Activated T-cell treated with anti-CD3 and anti-CD28 coated beads, Interleukin-2, amount 50 U/mL, for 24 hours (primary cell): ENCODE results near the gene GIMAP8.

Experiments used
- DNase-seq: peaks from one replicate; pipeline ENCODE4 v3.0.0-alpha.2; 2020
- H3K27ac Mint-ChIP-seq: 2 replicates; pipeline ENCODE4 v1.8.0; 2020; ENCODE audit warnings: mild to moderate bottlenecking, mixed read lengths
- H3K27me3 Mint-ChIP-seq: 2 replicates; pipeline ENCODE4 v1.8.0; 2020; ENCODE audit warnings: mixed read lengths
- H3K36me3 Mint-ChIP-seq: 2 replicates; pipeline ENCODE4 v1.8.0; 2020; ENCODE audit warnings: low read depth, mixed read lengths
- H3K4me1 Mint-ChIP-seq: 2 replicates; pipeline ENCODE4 v1.8.0; 2020; ENCODE audit warnings: low read depth, mixed read lengths
- H3K4me3 Mint-ChIP-seq: 2 replicates; pipeline ENCODE4 v1.8.0; 2020; ENCODE audit warnings: mild to moderate bottlenecking, moderate library complexity, mixed read lengths
- H3K9me3 Mint-ChIP-seq: 2 replicates; pipeline ENCODE4 v1.8.0; 2020; ENCODE audit warnings: mixed read lengths

GIMAP8 gene

GRCh38 chr7:150450491-150451001 is at the start of gene GIMAP8:
GIMAP8 (plus strand) TSS chr7:150450630; CDS start chr7:150466699, 16,069 bp downstream.
- peaks cover 3% of the 10 kb centered on the region for H3K9me3 Mint-ChIP-seq
- DNase-seq = peak; percentile 81
- H3K27ac Mint-ChIP-seq = peak within 1 kb of the TSS; percentile 97
- peak within 1 kb of the TSS; percentile 89 for H3K4me3 Mint-ChIP-seq
- no peaks in the 10 kb centered on the region for H3K27me3 Mint-ChIP-seq
- H3K36me3 Mint-ChIP-seq = peaks cover 40% of the 10 kb centered on the region
- peaks cover 72% of the 10 kb centered on the region for H3K4me1 Mint-ChIP-seq

DNA sequence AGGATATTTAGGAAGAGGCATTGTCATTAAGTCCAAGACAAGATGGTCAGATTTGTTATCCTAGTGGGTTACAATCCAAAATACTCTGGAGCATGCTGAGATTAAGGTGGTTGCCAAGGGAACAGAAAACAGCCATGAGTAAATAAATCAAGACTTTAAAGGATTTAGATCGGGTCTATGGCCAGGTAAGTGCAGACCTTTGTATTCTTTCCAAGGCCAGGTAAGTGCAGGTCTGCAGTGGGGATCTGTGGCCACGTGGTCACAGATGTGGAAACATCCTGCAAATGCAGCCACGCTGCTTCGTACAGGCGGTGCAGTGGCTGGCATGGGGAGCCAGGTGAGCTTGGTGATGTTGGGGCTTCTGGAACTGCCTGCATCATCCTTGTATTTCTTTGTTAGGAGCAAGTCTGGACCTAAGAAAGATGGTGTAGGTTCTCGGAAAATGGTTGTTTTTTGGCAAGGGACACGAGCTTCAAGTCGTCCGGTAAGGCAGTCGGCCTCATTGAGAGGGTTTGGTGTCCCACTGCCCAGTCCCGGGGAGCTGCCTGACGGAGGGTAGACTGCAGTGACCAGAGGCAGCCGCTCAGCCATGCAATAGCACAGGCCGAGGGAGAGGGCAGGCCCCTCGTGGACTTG is 49.5 kb upstream of the GIMAP8 start:
- H3K27me3 Mint-ChIP-seq = no peaks in the 10 kb centered on the region
- H3K36me3 Mint-ChIP-seq = peaks cover 16% of the 10 kb centered on the region
- no peaks in the 10 kb centered on the region for H3K9me3 Mint-ChIP-seq
- no peak overlapping the region for H3K4me3 Mint-ChIP-seq
- H3K27ac Mint-ChIP-seq = no peak overlapping the region
- peaks cover 28% of the 10 kb centered on the region for H3K4me1 Mint-ChIP-seq
- DNase-seq = no peak

DNA sequence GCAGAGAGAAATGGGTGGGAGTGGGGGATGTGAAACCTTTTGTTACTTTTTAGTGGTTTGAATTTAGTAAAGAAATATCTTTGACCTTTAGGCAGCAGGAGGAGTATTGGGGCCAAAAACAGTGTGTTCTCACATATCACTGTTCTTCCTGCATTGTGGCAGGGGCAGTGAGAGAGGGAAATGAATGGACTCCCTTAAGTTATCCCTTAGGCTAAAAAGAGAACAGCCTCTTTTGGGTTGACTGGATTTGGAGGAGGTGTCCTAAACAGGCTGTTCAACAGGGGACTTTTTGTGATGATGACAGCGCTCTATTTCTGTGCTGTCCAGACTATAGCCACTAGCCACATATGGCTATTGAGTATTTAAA is 49.0 kb upstream of the GIMAP8 start:
- H3K36me3 Mint-ChIP-seq = peaks cover 12% of the 10 kb centered on the region
- no peaks in the 10 kb centered on the region for H3K27me3 Mint-ChIP-seq
- H3K27ac Mint-ChIP-seq = no peak overlapping the region
- peaks cover 33% of the 10 kb centered on the region for H3K4me1 Mint-ChIP-seq
- DNase-seq = no peak
- H3K9me3 Mint-ChIP-seq = no peaks in the 10 kb centered on the region
- H3K4me3 Mint-ChIP-seq = no peak overlapping the region

- DNase-seq = no peak
- H3K27me3 Mint-ChIP-seq = no peaks in the 10 kb centered on the region
- H3K36me3 Mint-ChIP-seq = peaks cover 12% of the 10 kb centered on the region
- no peaks in the 10 kb centered on the region for H3K9me3 Mint-ChIP-seq
- H3K27ac Mint-ChIP-seq = no peak overlapping the region
- H3K4me3 Mint-ChIP-seq = no peak overlapping the region
- peaks cover 39% of the 10 kb centered on the region for H3K4me1 Mint-ChIP-seq
These were observed 48.4 kb upstream of the GIMAP8 start for GRCh38 chr7:150401861-150402631.

DNA sequence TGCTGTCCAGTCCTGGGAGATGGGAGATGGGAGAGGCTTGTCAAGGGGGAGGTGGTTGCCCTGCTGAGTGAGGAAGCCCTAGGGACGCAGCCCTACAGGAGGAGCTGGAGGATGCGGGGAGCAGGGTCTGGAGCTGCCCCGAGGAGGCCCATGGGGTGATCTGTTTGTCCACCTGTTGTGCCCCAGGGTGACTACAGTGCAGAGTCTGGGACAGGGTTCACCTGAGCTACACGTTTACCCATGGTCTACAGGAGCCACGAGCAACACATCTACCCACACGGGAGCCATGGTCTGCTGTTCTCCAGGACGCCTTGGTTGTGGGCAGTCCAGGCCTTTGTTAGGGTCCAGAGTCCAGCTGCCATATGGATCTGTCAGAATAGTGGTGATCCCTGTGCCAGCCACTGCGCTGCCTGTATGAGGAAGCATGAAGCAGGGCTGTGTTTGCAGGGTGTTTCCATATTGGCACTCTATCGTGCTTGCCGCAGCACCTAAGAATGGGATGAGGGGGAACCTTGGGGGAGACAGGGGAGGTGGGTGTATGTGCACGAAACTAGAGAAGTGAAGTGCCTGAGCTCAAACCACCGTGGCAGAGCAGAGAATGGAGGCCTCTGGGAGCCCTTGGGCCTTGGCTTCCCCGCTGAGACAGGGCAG is 47.6 kb upstream of the GIMAP8 start:
- Mint-ChIP-seq H3K9me3 (no peaks in the 10 kb centered on the region), H3K4me3 (no peak overlapping the region), H3K4me1 (peaks cover 41% of the 10 kb centered on the region), H3K36me3 (peaks cover 14% of the 10 kb centered on the region), H3K27me3 (no peaks in the 10 kb centered on the region), H3K27ac (peak overlapping the region; percentile 28)
- no peak for DNase-seq

DNA sequence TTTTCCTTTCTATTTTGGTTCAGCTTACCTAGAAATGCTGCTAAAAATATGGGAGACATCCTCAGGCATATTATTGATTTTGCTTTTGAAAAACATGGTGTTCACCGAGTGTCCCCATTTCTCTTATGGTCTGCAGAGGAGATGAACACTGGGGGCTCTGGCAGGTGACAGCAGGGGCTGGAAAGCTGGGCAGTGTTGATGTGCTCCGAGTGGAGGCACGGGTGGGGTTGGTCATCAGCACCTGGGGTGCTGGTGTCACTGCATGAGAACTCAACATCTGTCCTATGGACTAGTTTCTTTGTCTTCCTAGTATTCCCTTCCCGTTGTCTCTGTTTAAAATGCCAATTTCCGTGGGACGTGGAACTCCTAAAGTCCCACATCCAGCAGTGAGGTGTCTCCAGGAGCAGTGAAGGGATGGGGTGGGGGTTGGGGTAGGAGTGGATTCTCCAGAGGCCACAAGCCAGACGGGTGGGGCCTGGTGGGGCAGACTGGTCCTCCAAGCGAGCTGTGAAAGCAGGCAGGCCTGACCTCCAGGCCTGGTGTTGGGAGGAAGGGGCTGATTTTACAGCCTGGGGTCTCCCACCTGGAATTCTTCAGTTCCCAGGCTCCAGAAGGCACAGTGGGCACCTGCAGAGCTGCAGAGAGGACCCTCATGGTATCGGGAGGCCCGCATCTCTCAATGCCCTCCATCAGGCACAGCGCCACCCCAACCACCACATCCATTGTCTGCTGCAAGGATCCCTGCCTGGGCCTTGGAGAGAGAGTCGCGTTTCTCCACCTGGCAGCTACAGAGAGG is 46.9 kb upstream of the GIMAP8 start:
- Mint-ChIP-seq H3K4me1 (peaks cover 43% of the 10 kb centered on the region), H3K27ac (peak overlapping the region; percentile 87), H3K9me3 (no peaks in the 10 kb centered on the region), H3K4me3 (peak overlapping the region; percentile 88), H3K36me3 (peaks cover 14% of the 10 kb centered on the region), H3K27me3 (no peaks in the 10 kb centered on the region)
- DNase-seq = no peak

- Mint-ChIP-seq H3K9me3 (no peaks in the 10 kb centered on the region), H3K36me3 (peaks cover 17% of the 10 kb centered on the region), H3K27me3 (no peaks in the 10 kb centered on the region), H3K4me1 (peaks cover 48% of the 10 kb centered on the region), H3K4me3 (peak overlapping the region; percentile 88), H3K27ac (peak overlapping the region; percentile 87)
- DNase-seq = peak; percentile 47
These were observed 46.1 kb upstream of the GIMAP8 start for GRCh38 chr7:150404172-150404804.

GRCh38 chr7:150404805-150405583 is 45.4 kb upstream of the GIMAP8 start:
- Mint-ChIP-seq H3K4me1 (peaks cover 48% of the 10 kb centered on the region), H3K4me3 (peak overlapping the region; percentile 88), H3K27me3 (no peaks in the 10 kb centered on the region), H3K9me3 (no peaks in the 10 kb centered on the region), H3K27ac (peak overlapping the region; percentile 95), H3K36me3 (peaks cover 20% of the 10 kb centered on the region)
- DNase-seq = peak; percentile 85

- Mint-ChIP-seq H3K27ac (peak overlapping the region; percentile 95), H3K9me3 (no peaks in the 10 kb centered on the region), H3K36me3 (peaks cover 24% of the 10 kb centered on the region), H3K27me3 (no peaks in the 10 kb centered on the region), H3K4me3 (peak overlapping the region; percentile 88), H3K4me1 (peaks cover 43% of the 10 kb centered on the region)
- peak; percentile 69 for DNase-seq
These were observed 44.7 kb upstream of the GIMAP8 start for GRCh38 chr7:150405584-150406311.

- Mint-ChIP-seq H3K27me3 (no peaks in the 10 kb centered on the region), H3K4me1 (peaks cover 40% of the 10 kb centered on the region), H3K36me3 (peaks cover 28% of the 10 kb centered on the region), H3K4me3 (peak overlapping the region; percentile 88), H3K9me3 (no peaks in the 10 kb centered on the region), H3K27ac (peak overlapping the region; percentile 95)
- no peak for DNase-seq
These were observed 44.2 kb upstream of the GIMAP8 start for GRCh38 chr7:150406312-150406566.

- H3K27ac Mint-ChIP-seq = peak overlapping the region; percentile 95
- peaks cover 37% of the 10 kb centered on the region for H3K4me1 Mint-ChIP-seq
- H3K36me3 Mint-ChIP-seq = peaks cover 33% of the 10 kb centered on the region
- no peaks in the 10 kb centered on the region for H3K27me3 Mint-ChIP-seq
- H3K9me3 Mint-ChIP-seq = no peaks in the 10 kb centered on the region
- H3K4me3 Mint-ChIP-seq = peak overlapping the region; percentile 88
- DNase-seq = peak; percentile 63
These were observed 43.6 kb upstream of the GIMAP8 start for GRCh38 chr7:150406567-150407421.

DNA sequence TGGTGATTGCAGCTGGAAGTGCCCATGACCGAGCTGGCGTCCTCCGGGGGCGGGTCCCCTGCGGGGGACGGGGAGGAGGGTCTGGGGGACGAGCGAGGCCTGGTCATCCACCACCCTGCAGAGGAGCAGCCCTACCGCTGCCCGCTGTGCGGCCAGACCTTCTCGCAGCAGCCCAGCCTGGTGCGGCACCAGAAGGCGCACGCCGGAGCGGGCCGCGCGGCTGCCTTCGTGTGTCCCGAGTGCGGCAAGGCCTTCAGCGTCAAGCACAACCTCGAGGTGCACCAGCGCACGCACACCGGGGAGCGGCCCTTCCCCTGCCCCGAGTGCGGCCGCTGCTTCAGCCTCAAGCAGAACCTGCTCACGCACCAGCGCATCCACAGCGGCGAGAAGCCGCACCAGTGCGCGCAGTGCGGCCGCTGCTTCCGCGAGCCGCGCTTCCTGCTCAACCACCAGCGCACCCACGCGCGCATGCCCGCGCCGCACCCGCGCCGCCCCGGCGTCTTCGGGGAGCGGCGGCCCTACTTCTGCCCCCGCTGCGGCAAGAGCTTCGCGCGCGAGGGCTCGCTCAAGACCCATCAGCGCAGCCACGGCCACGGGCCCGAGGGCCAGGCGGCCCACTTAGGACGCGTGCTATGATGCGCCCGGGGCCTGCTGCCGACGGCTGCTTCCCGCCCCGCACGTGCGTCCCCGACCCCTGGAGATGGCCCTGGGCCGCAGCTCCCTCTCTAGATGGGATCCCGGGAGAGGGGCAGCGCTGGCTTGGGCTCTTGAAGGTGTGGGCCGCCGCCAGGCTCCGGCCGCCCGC is 42.6 kb upstream of the GIMAP8 start:
- Mint-ChIP-seq H3K36me3 (peaks cover 35% of the 10 kb centered on the region), H3K4me1 (peaks cover 39% of the 10 kb centered on the region), H3K4me3 (no peak overlapping the region), H3K9me3 (no peaks in the 10 kb centered on the region), H3K27me3 (no peaks in the 10 kb centered on the region), H3K27ac (no peak overlapping the region)
- DNase-seq = no peak
